Muscle of back (tissue), 13 donors: ENCODE results near the gene SF3A1. TPM values are rescaled to one million over a fixed set of nuclear protein-coding genes. Genes with fewer than 3 reads are reported as not detected.
A peak's percentile ranks its signal among the peaks of the same experiment; 100 is the strongest.
"Not testable (repeated sequence)": the region's sequence is repeated elsewhere in the genome, so short reads cannot be mapped to it uniquely, and the experiment has no call there.

ENCODE experiments used
- DNase-seq, 3 donors: peaks; one replicate each; pipeline versions ENCODE4 v3.0.0 to v3.0.0-alpha.2; 2013
- long read RNA-seq, 9 donors: transcript quantifications; one replicate each; lab custom pipeline, GENCODE V29; 2026
- polyA plus RNA-seq, 10 donors: library from polyadenylated mRNA; unstranded; fragments of 120-200 nt; gene quantifications; one replicate each; pipeline ENCODE4 v1.2.1, GENCODE V29; 2013; ENCODE audit not compliant: insufficient read length in 10 of 10

The SF3A1 gene
- 10 to 100 TPM; 63.8 to 95.9 (median 73.0) TPM for polyA plus RNA-seq
- long read RNA-seq, donor 1, full-length matches to known transcripts, result 13 of 18 reads
- long read RNA-seq, donor 1, partial matches to known transcripts, result 5 of 18 reads
- long read RNA-seq, donor 1, other reads (novel, unspliced or antisense), result 0 of 18 reads
- long read RNA-seq, donor 2, full-length matches to known transcripts, result 4 of 19 reads
- long read RNA-seq, donor 2, partial matches to known transcripts, result 15 of 19 reads
- long read RNA-seq, donor 2, other reads (novel, unspliced or antisense), result 0 of 19 reads
- long read RNA-seq, donor 3, result 0 reads
- long read RNA-seq, donor 4, full-length matches to known transcripts, result 6 of 6 reads
- long read RNA-seq, donor 4, partial matches to known transcripts, result 0 of 6 reads
- long read RNA-seq, donor 4, other reads (novel, unspliced or antisense), result 0 of 6 reads
- long read RNA-seq, donor 5, full-length matches to known transcripts, result 13 of 33 reads
- long read RNA-seq, donor 5, partial matches to known transcripts, result 20 of 33 reads
- long read RNA-seq, donor 5, other reads (novel, unspliced or antisense), result 0 of 33 reads
- long read RNA-seq, donor 6, full-length matches to known transcripts, result 9 of 23 reads
- long read RNA-seq, donor 6, partial matches to known transcripts, result 14 of 23 reads
- long read RNA-seq, donor 6, other reads (novel, unspliced or antisense), result 0 of 23 reads
- long read RNA-seq, donor 7, full-length matches to known transcripts, result 4 of 9 reads
- long read RNA-seq, donor 7, partial matches to known transcripts, result 5 of 9 reads
- long read RNA-seq, donor 7, other reads (novel, unspliced or antisense), result 0 of 9 reads
- long read RNA-seq, donor 8, full-length matches to known transcripts, result 4 of 10 reads
- long read RNA-seq, donor 8, partial matches to known transcripts, result 6 of 10 reads
- long read RNA-seq, donor 8, other reads (novel, unspliced or antisense), result 0 of 10 reads
- long read RNA-seq, donor 9, partial matches to known transcripts, result 0 of 1 reads
- long read RNA-seq, donor 9, other reads (novel, unspliced or antisense), result 0 of 1 reads

GRCh38 chr22:30356449-30357235 is at the start of gene SF3A1, which contains the start of gene CCDC157:
Gene SF3A1, minus strand, starts transcription at chr22:30356894. Its CDS starts 102 bp downstream, at chr22:30356792.
Gene CCDC157, plus strand, starts transcription at chr22:30357007. Its CDS starts 8,994 bp downstream, at chr22:30366001.
- DNase-seq, result peak; percentile 87 to 97 (median 94)

- DNase-seq, result no peak
Observed at GRCh38 chr22:30406400-30406799, 49.7 kb upstream of the SF3A1 start.

- DNase-seq, result no peak
Observed at GRCh38 chr22:30405731-30406130, 49.0 kb upstream of the SF3A1 start.

GRCh38 chr22:30404307-30404706 is 47.6 kb upstream of the SF3A1 start:
- DNase-seq, result no peak

GRCh38 chr22:30402766-30403104 is 46.0 kb upstream of the SF3A1 start:
- DNase-seq, result not testable (repeated sequence)

- peak in 1 of 3 donors; percentile 58 for DNase-seq
Observed at GRCh38 chr22:30402028-30402765, 45.5 kb upstream of the SF3A1 start.

- not testable (repeated sequence) for DNase-seq
Observed at GRCh38 chr22:30401024-30401423, 44.3 kb upstream of the SF3A1 start.

- DNase-seq, result no peak
Observed at GRCh38 chr22:30400159-30400558, 43.5 kb upstream of the SF3A1 start.

GRCh38 chr22:30399718-30400117 is 43.0 kb upstream of the SF3A1 start:
- no peak for DNase-seq

GRCh38 chr22:30398685-30399680 is 42.3 kb upstream of the SF3A1 start:
- no peak for DNase-seq

- DNase-seq, result peak in 1 of 3 donors; percentile 34
Observed at GRCh38 chr22:30397656-30398635, 41.3 kb upstream of the SF3A1 start.

GRCh38 chr22:30396871-30397655 is 40.4 kb upstream of the SF3A1 start, which contains the start of gene SEC14L2:
Gene SEC14L2, plus strand, starts transcription at chr22:30397018. Its CDS starts 99 bp downstream, at chr22:30397117.
- DNase-seq, result peak; percentile 31 to 77 (median 45)

GRCh38 chr22:30393885-30394284 is 37.2 kb upstream of the SF3A1 start:
- no peak for DNase-seq

- no peak for DNase-seq
Observed at GRCh38 chr22:30393322-30393680, 36.6 kb upstream of the SF3A1 start.

GRCh38 chr22:30392661-30393321 is 36.1 kb upstream of the SF3A1 start:
- DNase-seq, result no peak

GRCh38 chr22:30390974-30391691 is 34.4 kb upstream of the SF3A1 start:
- peak in 2 of 3 donors; percentile 36 to 45 for DNase-seq
